Measurements from ENCODE around the gene COL1A2. TPM values are rescaled to one million over a fixed set of nuclear protein-coding genes. Genes with fewer than 3 reads are reported as not detected.

The COL1A2 gene
- total and polyA plus RNA-seq, 2 donors (not counting 1 experiment from before 2014, with no cell fraction given), result 2,400 to 3,638 TPM

GRCh38 chr7:94368371-94368791 lies 26.3 kb upstream of the COL1A2 start:
- Histone ChIP-seq H3K9ac (ENCODE audit: insufficient read depth, low read length) (no peak overlapping the region), H3K79me2 (ENCODE audit: control insufficient read depth, insufficient read depth, low read length) (no peaks in the 10 kb centered on the region), H3K27me3 (ENCODE audit: control insufficient read depth, insufficient read depth, low read length) (no peaks in the 10 kb centered on the region), H2AFZ (ENCODE audit: low read length) (peak overlapping the region; percentile 63), H3K36me3 (ENCODE audit: control insufficient read depth, insufficient read depth, low read length) (no peaks in the 10 kb centered on the region), H3K27ac (ENCODE audit: insufficient read depth, low read length) (peak overlapping the region; percentile 63), H3K4me1 (ENCODE audit: control insufficient read depth, extremely low read depth, insufficient read depth, low read length) (peaks cover 3% of the 10 kb centered on the region), H3K4me3 (replicated peaks in 1 of 4; ENCODE audit: control extremely low read depth in 1 of 4, insufficient read depth in 1 of 4, low read depth in 3 of 4, low read length in 4 of 4) (peak overlapping the region in 2 of 4 experiments; percentile 13 to 40), H3K9me3 (ENCODE audit: control insufficient read depth, insufficient read depth, low read depth, low read length) (no peaks in the 10 kb centered on the region), H3K4me2 (ENCODE audit: extremely low read depth, insufficient read depth, low read length) (peak overlapping the region; percentile 81), H4K20me1 (ENCODE audit: control insufficient read depth, extremely low read depth, insufficient read depth, low read length) (no peaks in the 10 kb centered on the region)
- DNase-seq (ENCODE audit: low read depth in 2 of 2), result peak; percentile 89 to 96
- no peak for TF ChIP-seq EZH2 (IDR thresholded peaks at IDR 0.05; ENCODE audit: low read length, missing control alignments)
- no peak for TF ChIP-seq CTCF (conservative IDR thresholded peaks at IDR 0.05 in 1 of 2, IDR thresholded peaks at IDR 0.05 in 1 of 2; ENCODE audit: low read depth in 1 of 2, low read length in 2 of 2)

GRCh38 chr7:94374231-94374630 lies 20.5 kb upstream of the COL1A2 start:
- H2AFZ ChIP-seq (ENCODE audit: low read length), result no peak overlapping the region
- H4K20me1 ChIP-seq (ENCODE audit: control insufficient read depth, extremely low read depth, insufficient read depth, low read length), result no peaks in the 10 kb centered on the region
- H3K9ac ChIP-seq (ENCODE audit: insufficient read depth, low read length), result peak overlapping the region; percentile 41
- peak overlapping the region; percentile 87 for H3K27ac ChIP-seq (ENCODE audit: insufficient read depth, low read length)
- H3K4me1 ChIP-seq (ENCODE audit: control insufficient read depth, extremely low read depth, insufficient read depth, low read length), result peaks cover 13% of the 10 kb centered on the region
- no peaks in the 10 kb centered on the region for H3K27me3 ChIP-seq (ENCODE audit: control insufficient read depth, insufficient read depth, low read length)
- peak overlapping the region; percentile 72 for H3K4me2 ChIP-seq (ENCODE audit: extremely low read depth, insufficient read depth, low read length)
- H3K9me3 ChIP-seq (ENCODE audit: control insufficient read depth, insufficient read depth, low read depth, low read length), result no peaks in the 10 kb centered on the region
- H3K36me3 ChIP-seq (ENCODE audit: control insufficient read depth, insufficient read depth, low read length), result no peaks in the 10 kb centered on the region
- H3K4me3 ChIP-seq (replicated peaks in 1 of 4; ENCODE audit: control extremely low read depth in 1 of 4, insufficient read depth in 1 of 4, low read depth in 3 of 4, low read length in 4 of 4), result peak overlapping the region in 3 of 4 experiments; percentile 19 to 67 (median 56)
- peak; percentile 93 to 95 for DNase-seq (ENCODE audit: low read depth in 2 of 2)
- no peaks in the 10 kb centered on the region for H3K79me2 ChIP-seq (ENCODE audit: control insufficient read depth, insufficient read depth, low read length)
- TF ChIP-seq CTCF (conservative IDR thresholded peaks at IDR 0.05 in 1 of 2, IDR thresholded peaks at IDR 0.05 in 1 of 2; ENCODE audit: low read depth in 1 of 2, low read length in 2 of 2) (peak in 1 of 2 donors; percentile 16), EZH2 (IDR thresholded peaks at IDR 0.05; ENCODE audit: low read length, missing control alignments) (no peak)

GRCh38 chr7:94374721-94375566 lies 19.8 kb upstream of the COL1A2 start:
- TF ChIP-seq EZH2 (IDR thresholded peaks at IDR 0.05; ENCODE audit: low read length, missing control alignments), result no peak
- no peak for TF ChIP-seq CTCF (conservative IDR thresholded peaks at IDR 0.05 in 1 of 2, IDR thresholded peaks at IDR 0.05 in 1 of 2; ENCODE audit: low read depth in 1 of 2, low read length in 2 of 2)
- Histone ChIP-seq H3K4me1 (ENCODE audit: control insufficient read depth, extremely low read depth, insufficient read depth, low read length) (peaks cover 13% of the 10 kb centered on the region), H3K9me3 (ENCODE audit: control insufficient read depth, insufficient read depth, low read depth, low read length) (no peaks in the 10 kb centered on the region)

More at GRCh38 chr7:94374721-94375566, 19.8 kb upstream of the COL1A2 start:
- H2AFZ ChIP-seq (ENCODE audit: low read length), result no peak overlapping the region
- H3K9ac ChIP-seq (ENCODE audit: insufficient read depth, low read length), result peak overlapping the region; percentile 47
- H3K36me3 ChIP-seq (ENCODE audit: control insufficient read depth, insufficient read depth, low read length), result no peaks in the 10 kb centered on the region
- H3K27ac ChIP-seq (ENCODE audit: insufficient read depth, low read length), result peak overlapping the region; percentile 87
- H3K4me2 ChIP-seq (ENCODE audit: extremely low read depth, insufficient read depth, low read length), result peak overlapping the region; percentile 72
- peak; percentile 98 to 99 for DNase-seq (ENCODE audit: low read depth in 2 of 2)
- no peaks in the 10 kb centered on the region for H3K27me3 ChIP-seq (ENCODE audit: control insufficient read depth, insufficient read depth, low read length)
- H3K79me2 ChIP-seq (ENCODE audit: control insufficient read depth, insufficient read depth, low read length), result no peaks in the 10 kb centered on the region
- H4K20me1 ChIP-seq (ENCODE audit: control insufficient read depth, extremely low read depth, insufficient read depth, low read length), result no peaks in the 10 kb centered on the region
- H3K4me3 ChIP-seq (replicated peaks in 1 of 4; ENCODE audit: control extremely low read depth in 1 of 4, insufficient read depth in 1 of 4, low read depth in 3 of 4, low read length in 4 of 4), result peak overlapping the region; percentile 20 to 67 (median 40)

Measured in fibroblast of lung (primary cell).